ENCODE measurements around the gene RERE. TPM values are rescaled to one million over a fixed set of nuclear protein-coding genes. Genes with fewer than 3 reads are reported as not detected.
"Not testable (repeated sequence)": the region's sequence is repeated elsewhere in the genome, so short reads cannot be mapped to it uniquely, and the experiment has no call there.

RERE gene
- total RNA-seq, 1 experiment from 2014 or later: 217 TPM

DNA sequence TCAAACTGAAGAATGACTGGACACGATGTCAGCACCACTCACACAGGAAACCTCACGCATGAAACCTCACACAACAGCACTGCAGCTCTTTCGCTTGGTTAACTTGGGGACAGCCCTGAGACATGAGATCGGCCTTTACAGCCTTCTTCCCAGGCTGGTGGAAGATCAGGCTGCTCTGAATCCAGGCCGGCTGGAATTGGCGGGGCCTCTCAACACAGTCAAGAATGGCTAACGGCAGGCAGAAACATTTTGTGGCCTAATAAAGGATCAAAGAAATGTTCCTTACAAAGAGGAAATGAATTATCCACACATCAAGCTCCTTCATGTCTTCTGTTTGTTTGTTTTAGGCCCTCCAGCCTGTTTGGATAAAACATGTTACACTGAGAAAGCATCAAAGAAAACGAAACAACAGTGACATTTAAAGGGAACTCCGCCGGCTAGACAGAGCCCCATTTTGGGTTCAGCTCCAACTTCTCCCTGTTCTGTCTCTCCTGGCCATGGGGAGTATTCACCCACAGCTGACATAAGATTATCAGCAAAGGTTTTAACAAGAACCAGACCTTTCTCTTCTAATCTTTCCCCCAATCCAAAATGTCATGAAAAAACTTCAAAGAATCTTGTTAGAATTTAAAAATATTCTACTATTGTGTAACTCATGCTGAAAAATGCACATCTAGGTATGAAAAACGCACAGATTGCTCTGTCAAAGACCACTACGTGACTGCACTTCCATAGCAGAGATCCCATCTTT lies 368.4 kb downstream of the RERE start:
- CTCF ChIA-PET: interaction anchor here (0.7 kb wide), 1 partner anchor 466 kb away, joined by 5 read pairs; no protein-coding TSS in a partner anchor
- BruUV-seq (replicated peaks): no TSS peak

DNA sequence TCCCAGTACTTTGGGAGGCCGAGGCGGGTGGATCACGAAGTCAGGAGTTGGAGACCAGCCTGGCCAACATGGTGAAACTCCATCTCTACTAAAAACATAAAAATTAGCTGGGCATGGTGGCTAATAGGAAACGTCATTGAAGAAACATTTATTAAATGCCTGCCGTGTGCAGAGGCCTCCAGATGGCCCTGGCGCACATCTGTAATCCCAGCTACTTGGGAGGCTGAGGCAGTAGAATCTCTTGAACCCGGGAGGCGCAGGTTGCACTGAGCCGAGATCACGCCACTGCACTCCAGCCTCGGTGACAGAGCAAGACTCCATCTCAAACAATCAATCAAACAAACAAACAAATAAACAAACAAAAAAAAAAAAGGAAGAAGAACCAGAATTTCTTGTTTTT lies 368.9 kb downstream of the RERE start:
- CTCF ChIA-PET: interaction anchor here (0.7 kb wide), 1 partner anchor 467 kb away, joined by 5 read pairs; no protein-coding TSS in a partner anchor
- intact Hi-C loops (cut with micrococcal nuclease; ENCODE audit: unreplicated experiment): not testable (repeated sequence)

More for the DNA sequence above, 368.4 kb downstream of the RERE start:
- in situ Hi-C loops (cut with HindIII; ENCODE audit: low pct_unique_long_range_greater_than_20kb, low sequenced_read_pairs) (no loop called here), intact Hi-C loops (cut with micrococcal nuclease; ENCODE audit: unreplicated experiment) (no loop called here)
- Histone ChIP-seq H3K4me1 (ENCODE audit: control insufficient read depth, insufficient read depth, low read length) (no peaks in the 10 kb centered on the region), H3K9me3 (ENCODE audit: control insufficient read depth, insufficient read depth, low read depth, low read length) (no peaks in the 10 kb centered on the region), H3K27me3 (ENCODE audit: control insufficient read depth, insufficient read depth, low read length) (no peaks in the 10 kb centered on the region), H3K4me3 (ENCODE audit: low read depth in 2 of 2, low read length in 2 of 2) (no peak overlapping the region), H3K27ac (ENCODE audit: low read length) (no peak overlapping the region), H3K36me3 (ENCODE audit: control insufficient read depth, insufficient read depth, low read length) (no peaks in the 10 kb centered on the region)
- ATAC-seq: no peak
- POLR2A ChIA-PET: interaction anchor here (0.6 kb wide), 1 partner anchor 67 kb away, joined by 3 read pairs; no protein-coding TSS in a partner anchor
- TF ChIP-seq POLR2AphosphoS5 (IDR thresholded peaks at IDR 0.05; ENCODE audit: low read depth, low read length) (no peak), SIN3A (IDR thresholded peaks at IDR 0.05; ENCODE audit: borderline replicate concordance, insufficient read depth, low read depth, low read length) (no peak), TCF7L2 (IDR thresholded peaks at IDR 0.05; ENCODE audit: low read depth, low read length) (no peak)
- TF ChIP-seq, protein P1, sequence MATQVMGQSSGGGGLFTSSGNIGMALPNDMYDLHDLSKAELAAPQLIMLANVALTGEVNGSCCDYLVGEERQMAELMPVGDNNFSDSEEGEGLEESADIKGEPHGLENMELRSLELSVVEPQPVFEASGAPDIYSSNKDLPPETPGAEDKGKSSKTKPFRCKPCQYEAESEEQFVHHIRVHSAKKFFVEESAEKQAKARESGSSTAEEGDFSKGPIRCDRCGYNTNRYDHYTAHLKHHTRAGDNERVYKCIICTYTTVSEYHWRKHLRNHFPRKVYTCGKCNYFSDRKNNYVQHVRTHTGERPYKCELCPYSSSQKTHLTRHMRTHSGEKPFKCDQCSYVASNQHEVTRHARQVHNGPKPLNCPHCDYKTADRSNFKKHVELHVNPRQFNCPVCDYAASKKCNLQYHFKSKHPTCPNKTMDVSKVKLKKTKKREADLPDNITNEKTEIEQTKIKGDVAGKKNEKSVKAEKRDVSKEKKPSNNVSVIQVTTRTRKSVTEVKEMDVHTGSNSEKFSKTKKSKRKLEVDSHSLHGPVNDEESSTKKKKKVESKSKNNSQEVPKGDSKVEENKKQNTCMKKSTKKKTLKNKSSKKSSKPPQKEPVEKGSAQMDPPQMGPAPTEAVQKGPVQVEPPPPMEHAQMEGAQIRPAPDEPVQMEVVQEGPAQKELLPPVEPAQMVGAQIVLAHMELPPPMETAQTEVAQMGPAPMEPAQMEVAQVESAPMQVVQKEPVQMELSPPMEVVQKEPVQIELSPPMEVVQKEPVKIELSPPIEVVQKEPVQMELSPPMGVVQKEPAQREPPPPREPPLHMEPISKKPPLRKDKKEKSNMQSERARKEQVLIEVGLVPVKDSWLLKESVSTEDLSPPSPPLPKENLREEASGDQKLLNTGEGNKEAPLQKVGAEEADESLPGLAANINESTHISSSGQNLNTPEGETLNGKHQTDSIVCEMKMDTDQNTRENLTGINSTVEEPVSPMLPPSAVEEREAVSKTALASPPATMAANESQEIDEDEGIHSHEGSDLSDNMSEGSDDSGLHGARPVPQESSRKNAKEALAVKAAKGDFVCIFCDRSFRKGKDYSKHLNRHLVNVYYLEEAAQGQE (IDR thresholded peaks at IDR 0.05; ENCODE audit: insufficient read depth in 1 of 2, low read depth in 2 of 2, low read length in 1 of 2): no peak
- TF ChIP-seq, protein P2, sequence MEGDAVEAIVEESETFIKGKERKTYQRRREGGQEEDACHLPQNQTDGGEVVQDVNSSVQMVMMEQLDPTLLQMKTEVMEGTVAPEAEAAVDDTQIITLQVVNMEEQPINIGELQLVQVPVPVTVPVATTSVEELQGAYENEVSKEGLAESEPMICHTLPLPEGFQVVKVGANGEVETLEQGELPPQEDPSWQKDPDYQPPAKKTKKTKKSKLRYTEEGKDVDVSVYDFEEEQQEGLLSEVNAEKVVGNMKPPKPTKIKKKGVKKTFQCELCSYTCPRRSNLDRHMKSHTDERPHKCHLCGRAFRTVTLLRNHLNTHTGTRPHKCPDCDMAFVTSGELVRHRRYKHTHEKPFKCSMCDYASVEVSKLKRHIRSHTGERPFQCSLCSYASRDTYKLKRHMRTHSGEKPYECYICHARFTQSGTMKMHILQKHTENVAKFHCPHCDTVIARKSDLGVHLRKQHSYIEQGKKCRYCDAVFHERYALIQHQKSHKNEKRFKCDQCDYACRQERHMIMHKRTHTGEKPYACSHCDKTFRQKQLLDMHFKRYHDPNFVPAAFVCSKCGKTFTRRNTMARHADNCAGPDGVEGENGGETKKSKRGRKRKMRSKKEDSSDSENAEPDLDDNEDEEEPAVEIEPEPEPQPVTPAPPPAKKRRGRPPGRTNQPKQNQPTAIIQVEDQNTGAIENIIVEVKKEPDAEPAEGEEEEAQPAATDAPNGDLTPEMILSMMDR (IDR thresholded peaks at IDR 0.05): no peak
- DNase-seq (ENCODE audit: low read depth, low spot score): no peak

DNA sequence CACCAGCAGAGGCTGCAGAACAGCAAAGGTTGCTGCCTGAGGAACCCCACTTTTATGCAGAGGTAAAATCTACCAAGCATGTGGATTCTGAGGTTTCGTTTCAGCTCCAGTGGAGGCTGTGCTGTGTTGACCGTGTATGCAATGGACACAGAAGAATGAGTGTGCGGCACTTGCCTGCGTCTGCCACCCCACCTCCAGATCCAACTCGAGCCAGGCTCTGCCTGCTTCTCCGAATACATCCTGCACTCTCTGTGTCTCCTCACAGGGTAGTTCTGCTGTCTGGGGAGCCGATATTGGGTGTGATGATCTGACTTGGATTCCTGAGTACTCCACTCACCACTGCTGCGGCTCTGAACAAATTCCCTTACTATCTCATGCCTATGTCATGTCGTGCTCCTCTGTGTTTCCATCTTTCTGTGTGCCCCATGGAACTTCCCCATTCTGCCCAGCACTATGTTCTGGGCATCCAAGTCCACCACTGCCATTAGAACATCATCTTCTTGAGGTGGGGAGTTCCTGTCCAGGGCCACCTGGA lies 369.8 kb downstream of the RERE start:
- TF ChIP-seq, protein P1 (IDR thresholded peaks at IDR 0.05; ENCODE audit: insufficient read depth in 1 of 2, low read depth in 2 of 2, low read length in 1 of 2): no peak
- TF ChIP-seq SIN3A (IDR thresholded peaks at IDR 0.05; ENCODE audit: borderline replicate concordance, insufficient read depth, low read depth, low read length): no peak
- no peak for TF ChIP-seq TCF7L2 (IDR thresholded peaks at IDR 0.05; ENCODE audit: low read depth, low read length)
- no peak for TF ChIP-seq POLR2AphosphoS5 (IDR thresholded peaks at IDR 0.05; ENCODE audit: low read depth, low read length)
- TF ChIP-seq, protein P2 (IDR thresholded peaks at IDR 0.05): no peak
- in situ Hi-C loops (cut with HindIII; ENCODE audit: low pct_unique_long_range_greater_than_20kb, low sequenced_read_pairs) (no loop called here), intact Hi-C loops (cut with micrococcal nuclease; ENCODE audit: unreplicated experiment) (no loop called here)
- Histone ChIP-seq H3K4me1 (ENCODE audit: control insufficient read depth, insufficient read depth, low read length) (no peaks in the 10 kb centered on the region), H3K36me3 (ENCODE audit: control insufficient read depth, insufficient read depth, low read length) (no peaks in the 10 kb centered on the region), H3K27ac (ENCODE audit: low read length) (no peak overlapping the region), H3K27me3 (ENCODE audit: control insufficient read depth, insufficient read depth, low read length) (no peaks in the 10 kb centered on the region), H3K9me3 (ENCODE audit: control insufficient read depth, insufficient read depth, low read depth, low read length) (no peaks in the 10 kb centered on the region), H3K4me3 (ENCODE audit: low read depth in 2 of 2, low read length in 2 of 2) (no peak overlapping the region)
- POLR2A ChIA-PET: no interaction called here
- BruUV-seq (replicated peaks): no TSS peak
- CTCF ChIA-PET: no interaction called here
- ATAC-seq (no peak), DNase-seq (ENCODE audit: low read depth, low spot score) (no peak)

More for the DNA sequence above, 368.9 kb downstream of the RERE start:
- H3K9me3 ChIP-seq (ENCODE audit: control insufficient read depth, insufficient read depth, low read depth, low read length); H3K36me3 ChIP-seq (ENCODE audit: control insufficient read depth, insufficient read depth, low read length); H3K27me3 ChIP-seq (ENCODE audit: control insufficient read depth, insufficient read depth, low read length); DNase-seq (ENCODE audit: low read depth, low spot score); BruUV-seq (replicated peaks); H3K4me3 ChIP-seq (ENCODE audit: low read depth in 2 of 2, low read length in 2 of 2); ATAC-seq; in situ Hi-C loops (cut with HindIII; ENCODE audit: low pct_unique_long_range_greater_than_20kb, low sequenced_read_pairs); H3K27ac ChIP-seq (ENCODE audit: low read length); H3K4me1 ChIP-seq (ENCODE audit: control insufficient read depth, insufficient read depth, low read length): not testable (repeated sequence)
- POLR2A ChIA-PET: interaction anchor here (0.6 kb wide), 1 partner anchor 66 kb away, joined by 3 read pairs; no protein-coding TSS in a partner anchor

Measured in Panc1 (cell line).